Measurements from ENCODE around the gene N4BP3. TPM values are rescaled to one million over a fixed set of nuclear protein-coding genes. Genes with fewer than 3 reads are reported as not detected.
"Not testable (repeated sequence)": the region's sequence is repeated elsewhere in the genome, so short reads cannot be mapped to it uniquely, and the experiment has no call there.

Gene N4BP3
- total RNA-seq, 6 experiments from 2014 or later = 0.05 to 0.33 (median 0.06) TPM

DNA sequence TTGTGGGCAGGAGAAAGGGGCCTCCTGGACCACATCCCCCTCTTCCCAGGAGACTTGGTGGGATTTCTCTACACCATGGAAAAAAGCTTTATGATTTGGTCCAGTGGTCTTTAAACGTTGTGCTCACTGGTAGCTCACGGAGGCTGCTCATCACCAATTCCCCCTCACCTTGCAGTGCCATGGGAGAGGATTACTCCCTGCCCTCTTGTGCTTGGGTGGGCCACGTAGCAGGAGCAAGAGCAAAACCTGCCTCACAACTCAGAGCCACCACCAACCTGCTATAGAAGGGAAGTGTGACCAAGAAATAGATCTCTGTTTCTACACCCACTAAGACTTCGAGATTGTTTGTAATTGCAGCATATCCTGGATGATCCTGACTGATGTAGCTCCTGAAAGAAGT is 42.2 kb upstream of the N4BP3 start:
- intact Hi-C loops (cut with DNase I) = loop anchor here in 1 of 2 donors (10.0 kb wide), 1 partner anchor 94 kb away; no protein-coding TSS in a partner anchor
- TF ChIP-seq POLR2A (IDR thresholded peaks at IDR 0.05) = no peak
- TF ChIP-seq, protein P1, sequence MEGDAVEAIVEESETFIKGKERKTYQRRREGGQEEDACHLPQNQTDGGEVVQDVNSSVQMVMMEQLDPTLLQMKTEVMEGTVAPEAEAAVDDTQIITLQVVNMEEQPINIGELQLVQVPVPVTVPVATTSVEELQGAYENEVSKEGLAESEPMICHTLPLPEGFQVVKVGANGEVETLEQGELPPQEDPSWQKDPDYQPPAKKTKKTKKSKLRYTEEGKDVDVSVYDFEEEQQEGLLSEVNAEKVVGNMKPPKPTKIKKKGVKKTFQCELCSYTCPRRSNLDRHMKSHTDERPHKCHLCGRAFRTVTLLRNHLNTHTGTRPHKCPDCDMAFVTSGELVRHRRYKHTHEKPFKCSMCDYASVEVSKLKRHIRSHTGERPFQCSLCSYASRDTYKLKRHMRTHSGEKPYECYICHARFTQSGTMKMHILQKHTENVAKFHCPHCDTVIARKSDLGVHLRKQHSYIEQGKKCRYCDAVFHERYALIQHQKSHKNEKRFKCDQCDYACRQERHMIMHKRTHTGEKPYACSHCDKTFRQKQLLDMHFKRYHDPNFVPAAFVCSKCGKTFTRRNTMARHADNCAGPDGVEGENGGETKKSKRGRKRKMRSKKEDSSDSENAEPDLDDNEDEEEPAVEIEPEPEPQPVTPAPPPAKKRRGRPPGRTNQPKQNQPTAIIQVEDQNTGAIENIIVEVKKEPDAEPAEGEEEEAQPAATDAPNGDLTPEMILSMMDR (IDR thresholded peaks at IDR 0.05) = no peak
- 11% methylated on average over 3 of the region's 4 CpGs for WGBS (ENCODE audit: insufficient coverage, low coverage, low lambda C conversion rate, missing lambda C conversion rate)
- Histone ChIP-seq H3K36me3 (no peaks in the 10 kb centered on the region), H3K4me1 (no peaks in the 10 kb centered on the region), H3K27ac (no peak overlapping the region), H3K4me3 (no peak overlapping the region), H3K27me3 (no peaks in the 10 kb centered on the region), H3K9me3 (no peaks in the 10 kb centered on the region)
- ATAC-seq = no peak
- DNase-seq = no peak

DNA sequence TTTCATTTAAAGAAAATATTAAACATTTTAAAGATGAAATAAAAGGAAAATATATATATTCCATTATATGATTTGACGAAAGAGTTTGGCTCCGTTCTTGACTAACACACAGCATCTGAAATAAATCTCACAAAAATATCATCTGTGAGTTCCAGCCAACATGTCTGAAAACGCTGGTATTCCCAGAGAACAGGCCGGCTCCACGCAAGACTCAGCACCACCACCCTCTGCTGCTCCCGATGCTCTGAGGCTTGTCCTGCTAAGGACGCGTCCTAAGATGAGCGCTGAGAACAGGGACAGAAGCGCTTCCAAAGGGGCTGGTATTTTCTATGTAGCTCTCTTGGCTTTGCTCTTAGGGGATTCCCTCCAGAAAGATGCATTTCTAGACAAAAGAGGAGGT is 40.6 kb upstream of the N4BP3 start:
- no peak for TF ChIP-seq POLR2A (IDR thresholded peaks at IDR 0.05)
- TF ChIP-seq, protein P1 (IDR thresholded peaks at IDR 0.05) = no peak
- no peak overlapping the region for H3K4me3 ChIP-seq
- 73% methylated on average over 10 of the region's 10 CpGs for WGBS (ENCODE audit: insufficient coverage, low coverage, low lambda C conversion rate, missing lambda C conversion rate)
- DNase-seq (no peak), ATAC-seq (no peak)
- no peaks in the 10 kb centered on the region for H3K27me3 ChIP-seq
- H3K27ac ChIP-seq = no peak overlapping the region
- no peaks in the 10 kb centered on the region for H3K9me3 ChIP-seq
- no peaks in the 10 kb centered on the region for H3K4me1 ChIP-seq
- intact Hi-C loops (cut with DNase I) = loop anchor here in 1 of 2 donors (10.0 kb wide), 1 partner anchor 92 kb away; no protein-coding TSS in a partner anchor
- H3K36me3 ChIP-seq = no peaks in the 10 kb centered on the region

DNA sequence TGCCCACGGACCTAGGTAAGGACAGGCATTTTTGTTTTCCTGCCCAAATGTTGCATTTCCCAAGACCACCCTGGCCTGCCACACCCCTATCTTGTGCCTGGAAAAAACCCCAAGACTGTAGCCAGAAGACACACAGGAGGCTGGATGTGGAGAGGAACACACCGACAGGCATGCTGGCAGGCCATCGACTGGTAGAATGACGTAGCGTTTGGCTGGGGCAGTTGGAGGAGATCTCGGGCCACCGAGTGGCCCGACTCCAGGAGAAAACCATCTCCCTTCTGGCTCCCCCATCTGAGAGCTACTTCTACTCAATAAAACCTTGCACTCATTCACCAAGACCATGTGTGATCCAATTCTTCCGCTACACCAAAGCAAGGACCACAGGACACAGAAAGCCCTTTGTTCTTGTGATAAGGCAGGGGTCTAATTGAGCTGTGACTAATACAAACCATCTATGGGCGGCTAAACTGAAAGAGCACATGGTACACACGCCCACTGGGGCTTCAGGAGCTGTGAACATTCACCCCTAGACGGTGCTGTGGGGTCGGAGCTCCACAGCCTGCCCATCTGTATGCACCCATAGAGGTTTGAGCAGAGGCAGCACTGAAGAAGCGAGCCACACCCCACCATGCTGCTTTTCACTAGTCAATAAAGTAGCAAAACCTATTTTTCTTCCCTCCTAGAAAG is 38.9 kb upstream of the N4BP3 start:
- intact Hi-C loops (cut with DNase I) = loop anchor here in 1 of 2 donors (10.0 kb wide), 1 partner anchor 90 kb away; no protein-coding TSS in a partner anchor
- 42% methylated on average over 11 of the region's 14 CpGs for WGBS (ENCODE audit: insufficient coverage, low coverage, low lambda C conversion rate, missing lambda C conversion rate)
- no peak overlapping the region for H3K4me3 ChIP-seq
- ATAC-seq = no peak
- no peaks in the 10 kb centered on the region for H3K27me3 ChIP-seq
- TF ChIP-seq POLR2A (IDR thresholded peaks at IDR 0.05) = no peak
- TF ChIP-seq, protein P1 (IDR thresholded peaks at IDR 0.05) = no peak
- H3K9me3 ChIP-seq = no peaks in the 10 kb centered on the region
- no peaks in the 10 kb centered on the region for H3K36me3 ChIP-seq
- DNase-seq = no peak
- no peak overlapping the region for H3K27ac ChIP-seq
- no peaks in the 10 kb centered on the region for H3K4me1 ChIP-seq

DNA sequence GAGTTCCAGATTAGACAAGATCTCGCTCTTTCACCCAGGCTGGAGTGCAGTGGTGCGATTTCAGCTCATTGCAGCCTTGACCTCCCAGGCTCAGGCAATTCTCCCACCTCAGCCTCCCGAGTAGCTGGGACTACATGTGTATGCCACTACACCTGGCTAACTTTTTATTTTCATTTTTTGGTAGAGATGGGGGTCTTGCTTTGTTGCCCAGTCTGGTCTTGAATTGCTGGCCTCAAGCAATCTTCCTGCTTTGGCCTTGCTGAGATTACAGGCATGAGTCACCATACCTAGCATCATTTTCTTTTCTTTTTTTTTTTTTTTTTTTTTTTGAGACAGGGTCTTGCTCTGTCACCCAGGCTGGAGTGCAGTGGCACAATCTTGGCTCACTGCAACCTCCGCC is 36.4 kb upstream of the N4BP3 start:
- H3K4me1 ChIP-seq, H3K9me3 ChIP-seq, H3K27ac ChIP-seq, ATAC-seq, H3K36me3 ChIP-seq, H3K4me3 ChIP-seq, DNase-seq, H3K27me3 ChIP-seq: not testable (repeated sequence)
- intact Hi-C loops (cut with DNase I) = loop anchor here (5.0 to 10.0 kb wide), 2 partner anchors 85 to 88 kb away; no protein-coding TSS in a partner anchor
- 80% methylated on average over 1 of the region's 4 CpGs for WGBS (ENCODE audit: insufficient coverage, low coverage, low lambda C conversion rate, missing lambda C conversion rate)

DNA sequence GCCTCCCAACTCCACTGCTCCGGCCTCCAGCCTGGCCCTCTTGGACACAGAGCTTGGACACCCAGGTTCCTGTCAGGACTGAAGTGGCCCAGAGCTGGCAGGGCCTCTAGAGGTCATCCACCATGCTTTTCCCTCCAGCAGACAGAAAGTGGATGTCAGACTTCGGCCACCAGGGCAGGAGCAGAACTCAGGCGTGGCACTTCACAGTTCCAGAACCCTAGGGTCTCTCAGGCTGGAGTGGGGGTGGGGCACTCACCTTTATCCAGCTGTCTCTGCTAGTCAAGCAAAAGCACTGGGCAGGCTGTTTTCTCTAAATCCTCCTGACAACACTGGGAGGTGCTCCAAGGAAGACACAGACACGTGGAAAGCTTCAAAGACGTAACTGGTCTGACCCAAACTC is 35.6 kb upstream of the N4BP3 start:
- Histone ChIP-seq H3K4me1 (no peaks in the 10 kb centered on the region), H3K27ac (no peak overlapping the region), H3K4me3 (no peak overlapping the region), H3K36me3 (no peaks in the 10 kb centered on the region), H3K9me3 (no peaks in the 10 kb centered on the region), H3K27me3 (no peaks in the 10 kb centered on the region)
- ATAC-seq (no peak), DNase-seq (peak in 1 of 3 donors; percentile 44)
- TF ChIP-seq POLR2A (IDR thresholded peaks at IDR 0.05) = no peak
- TF ChIP-seq, protein P1 (IDR thresholded peaks at IDR 0.05) = no peak
- WGBS (ENCODE audit: insufficient coverage, low coverage, low lambda C conversion rate, missing lambda C conversion rate) = 42% methylated on average over 3 of the region's 5 CpGs
- intact Hi-C loops (cut with DNase I) = loop anchor here (5.0 to 10.0 kb wide), 2 partner anchors 85 to 87 kb away; no protein-coding TSS in a partner anchor
